HG02610 (cell line): ENCODE measurements around the gene LRRC2.
"Not testable (repeated sequence)": the region's sequence is repeated elsewhere in the genome, so short reads cannot be mapped to it uniquely, and the experiment has no call there.

Source experiments
- ATAC-seq: cut with Tn5 transposase; IDR thresholded peaks from one replicate; pipeline ENCODE4 v1.9.1; 2021; ENCODE audit warnings: mild to moderate bottlenecking, moderate library complexity; ENCODE audit not compliant: unreplicated experiment

The LRRC2 gene

GRCh38 chr3:46500656-46501635 lies 65.2 kb downstream of the LRRC2 start:
- ATAC-seq: no peak

DNA sequence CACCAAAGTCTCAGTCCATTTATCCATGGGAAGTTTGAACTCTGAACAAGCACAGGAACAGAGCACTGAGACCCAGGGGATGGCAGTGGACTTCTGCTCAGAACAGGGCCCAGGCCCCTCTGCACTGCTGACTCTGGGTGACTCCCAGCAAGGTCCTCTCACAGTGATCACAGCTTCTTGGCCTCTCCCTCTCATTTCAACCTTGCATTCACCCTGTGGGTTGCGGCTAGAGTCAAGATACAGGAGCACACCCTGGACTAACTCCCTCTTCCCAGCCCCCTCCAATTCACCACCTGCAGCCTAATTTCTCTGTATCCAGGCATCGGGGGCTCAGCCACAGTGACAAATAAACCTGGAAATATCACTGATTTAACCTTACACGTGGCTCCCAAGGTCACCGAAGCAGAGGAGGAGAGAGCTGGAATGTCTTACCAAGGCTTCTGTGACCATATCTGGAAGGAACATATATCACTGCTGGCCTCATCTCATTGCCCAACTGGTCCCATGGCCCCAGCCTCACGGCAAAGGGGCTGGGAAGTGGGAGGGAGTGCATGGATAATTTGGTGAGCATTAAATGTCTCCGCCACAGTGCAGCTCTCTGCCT lies 67.1 kb downstream of the LRRC2 start:
- no peak for ATAC-seq

DNA sequence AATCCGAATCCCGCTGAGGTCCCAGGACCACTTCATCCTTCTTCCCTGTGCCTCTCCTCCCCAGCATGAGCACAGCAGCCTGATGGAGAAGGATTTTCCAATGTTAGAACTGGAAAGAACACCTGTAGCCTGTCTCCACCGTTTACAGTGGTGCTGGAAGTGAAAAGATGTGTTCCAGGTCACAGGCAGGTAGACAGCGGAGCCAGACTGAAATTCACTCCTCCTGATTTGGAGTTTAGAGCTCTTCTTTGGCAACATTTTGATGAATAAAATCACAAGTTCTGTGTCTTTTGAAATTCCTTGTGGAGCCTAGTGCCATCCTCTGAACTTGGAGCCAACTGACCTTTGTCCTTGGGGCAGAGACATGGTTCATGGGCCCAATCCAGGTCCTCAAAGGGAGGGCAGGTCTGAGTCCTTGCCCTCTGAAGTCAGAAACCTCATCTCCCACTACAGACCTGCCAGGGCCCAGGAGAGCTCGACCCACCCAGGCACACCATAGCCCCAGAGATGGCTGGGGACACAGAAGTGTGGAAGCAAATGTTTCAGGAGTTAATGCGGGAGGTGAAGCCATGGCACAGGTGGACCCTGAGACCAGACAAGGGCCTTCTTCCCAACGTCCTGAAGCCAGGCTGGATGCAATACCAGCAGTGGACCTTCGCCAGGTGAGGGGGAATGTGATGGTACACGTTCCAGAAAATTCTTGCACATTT lies 68.4 kb downstream of the LRRC2 start, which contains the start of gene RTP3:
Gene RTP3, plus strand, starts transcription at position 421 of the 710 bp plus-strand sequence. Its CDS starts 87 bp downstream, at position 508.
- ATAC-seq: no peak

- ATAC-seq: no peak
These were observed 69.2 kb downstream of the LRRC2 start for GRCh38 chr3:46496746-46497555.

DNA sequence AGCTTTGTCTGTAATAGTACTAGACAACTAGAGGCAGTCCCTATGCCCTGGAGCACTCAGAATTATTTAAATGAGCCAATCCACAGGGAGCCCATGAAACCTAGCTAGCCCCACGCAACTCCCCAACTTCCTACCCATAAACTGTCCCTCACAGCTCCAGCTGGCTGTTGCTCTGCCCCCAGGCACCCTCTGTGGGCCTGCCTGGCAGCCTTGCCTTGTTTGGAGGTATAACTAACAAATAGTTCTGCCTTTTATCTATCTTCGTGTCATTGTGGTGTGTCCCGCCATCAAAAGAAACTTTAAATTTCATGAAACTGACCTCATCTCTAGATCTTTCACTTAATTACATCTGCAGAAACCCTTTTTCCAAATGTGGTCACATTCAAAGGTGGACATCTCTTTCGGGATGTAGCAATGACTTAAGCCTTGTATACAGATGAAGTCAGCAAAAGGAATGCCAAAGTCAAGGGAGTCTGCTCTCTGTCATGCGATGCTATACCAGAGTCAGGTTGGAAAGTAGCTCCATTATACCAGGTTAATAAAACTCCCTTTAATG lies 70.1 kb downstream of the LRRC2 start:
- ATAC-seq: no peak

DNA sequence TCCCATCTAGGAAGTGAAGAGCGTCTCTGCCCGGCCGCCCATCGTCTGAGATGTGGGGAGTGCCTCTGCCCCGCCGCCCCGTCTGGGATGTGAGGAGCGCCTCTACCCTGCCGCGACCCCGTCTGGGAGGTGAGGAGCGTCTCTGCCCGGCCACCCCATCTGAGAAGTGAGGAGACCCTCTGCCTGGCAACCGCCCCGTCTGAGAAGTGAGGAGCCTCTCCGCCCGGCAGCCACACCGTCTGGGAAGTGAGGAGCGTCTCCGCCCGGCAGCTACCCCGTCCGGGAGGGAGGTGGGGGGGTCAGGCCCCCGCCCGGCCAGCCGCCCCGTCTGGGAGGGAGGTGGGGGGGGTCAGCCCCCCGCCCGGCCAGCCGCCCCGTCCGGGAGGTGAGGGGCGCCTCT lies 71.6 kb downstream of the LRRC2 start:
- ATAC-seq: not testable (repeated sequence)

DNA sequence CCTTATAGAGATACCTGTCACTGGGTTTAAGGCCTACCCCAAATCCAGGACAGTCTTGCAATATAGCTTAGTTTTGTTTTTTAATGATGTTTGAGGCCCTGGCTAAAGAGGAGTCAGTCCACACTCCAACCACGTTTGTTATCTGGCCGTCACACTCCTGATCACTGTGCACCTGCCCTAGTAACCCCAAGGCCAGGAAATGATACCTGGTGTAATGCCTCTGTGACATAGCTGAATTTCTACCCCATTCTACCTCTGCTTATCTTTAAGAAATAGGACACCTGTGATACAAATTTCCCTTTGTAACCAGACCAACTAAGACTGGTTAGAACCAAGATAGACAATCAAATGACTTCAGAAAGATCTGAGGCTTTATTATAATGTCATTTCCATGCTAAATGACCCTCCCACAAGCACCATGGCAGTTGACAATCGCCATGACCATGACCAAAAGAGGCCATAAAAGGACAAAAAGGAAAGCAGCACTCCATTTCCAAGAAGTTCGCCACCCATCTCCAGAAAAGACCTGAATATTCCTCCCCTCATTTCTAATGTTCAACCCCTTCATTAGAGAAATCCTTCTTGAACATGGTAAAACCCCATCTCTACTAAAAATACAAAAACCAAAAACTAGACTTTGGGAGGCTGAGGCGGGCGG lies 73.1 kb downstream of the LRRC2 start:
- no peak for ATAC-seq

GRCh38 chr3:46491089-46492070 lies 74.7 kb downstream of the LRRC2 start:
- no peak for ATAC-seq

DNA sequence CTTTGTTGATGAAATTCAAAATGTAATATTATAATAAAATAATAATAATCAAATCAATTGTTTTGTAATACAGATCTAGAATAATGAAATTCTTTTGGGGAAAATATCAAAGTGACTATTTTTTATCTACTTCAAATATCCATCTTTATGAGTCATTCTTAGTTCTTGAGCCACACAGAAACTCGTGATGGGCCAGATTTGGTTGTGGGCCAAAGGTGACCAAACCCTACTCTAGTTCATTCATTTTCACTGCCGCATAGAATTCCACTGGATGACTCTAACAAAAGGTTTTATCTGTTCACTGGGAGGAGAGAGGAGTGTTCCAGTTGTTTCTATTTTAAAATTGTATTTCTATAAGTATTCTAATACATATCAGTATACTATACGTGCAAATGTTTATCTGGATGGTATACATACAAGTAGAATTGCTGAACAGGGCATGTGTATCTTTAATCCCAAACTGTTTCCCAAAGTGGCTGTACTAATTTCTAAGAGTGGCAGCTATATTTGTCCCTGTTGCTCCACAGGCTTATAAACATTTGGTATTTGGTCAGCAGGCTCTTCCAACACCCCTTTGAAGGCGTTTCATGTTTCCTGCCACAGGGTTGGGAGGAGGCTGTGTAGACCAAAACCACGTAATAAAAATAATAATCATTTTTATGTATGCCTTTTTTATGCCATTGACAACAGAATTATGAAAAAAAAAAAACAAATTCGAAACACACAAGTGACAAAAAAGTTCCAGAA lies 75.6 kb downstream of the LRRC2 start:
- no peak for ATAC-seq

DNA sequence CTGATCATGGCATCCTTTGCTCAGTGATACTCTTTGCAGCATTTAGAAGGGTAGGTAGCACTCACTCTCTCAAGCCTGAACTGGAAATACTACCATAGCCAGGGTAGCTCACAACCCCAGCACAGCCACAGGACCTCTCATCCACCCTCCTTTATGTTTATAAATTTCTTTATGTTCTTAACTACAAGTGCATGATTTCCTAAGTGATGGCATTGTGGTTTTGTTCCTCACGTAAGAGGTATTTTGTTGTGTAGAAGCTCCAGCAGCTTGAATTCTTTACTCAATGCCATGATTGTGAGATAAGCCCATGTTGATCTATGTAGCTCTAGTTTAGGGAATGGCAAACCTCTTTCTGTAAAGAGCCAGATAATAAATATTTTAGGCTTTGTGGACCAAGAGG lies 76.2 kb downstream of the LRRC2 start:
- no peak for ATAC-seq

GRCh38 chr3:46489381-46489780 lies 76.7 kb downstream of the LRRC2 start:
- no peak for ATAC-seq

DNA sequence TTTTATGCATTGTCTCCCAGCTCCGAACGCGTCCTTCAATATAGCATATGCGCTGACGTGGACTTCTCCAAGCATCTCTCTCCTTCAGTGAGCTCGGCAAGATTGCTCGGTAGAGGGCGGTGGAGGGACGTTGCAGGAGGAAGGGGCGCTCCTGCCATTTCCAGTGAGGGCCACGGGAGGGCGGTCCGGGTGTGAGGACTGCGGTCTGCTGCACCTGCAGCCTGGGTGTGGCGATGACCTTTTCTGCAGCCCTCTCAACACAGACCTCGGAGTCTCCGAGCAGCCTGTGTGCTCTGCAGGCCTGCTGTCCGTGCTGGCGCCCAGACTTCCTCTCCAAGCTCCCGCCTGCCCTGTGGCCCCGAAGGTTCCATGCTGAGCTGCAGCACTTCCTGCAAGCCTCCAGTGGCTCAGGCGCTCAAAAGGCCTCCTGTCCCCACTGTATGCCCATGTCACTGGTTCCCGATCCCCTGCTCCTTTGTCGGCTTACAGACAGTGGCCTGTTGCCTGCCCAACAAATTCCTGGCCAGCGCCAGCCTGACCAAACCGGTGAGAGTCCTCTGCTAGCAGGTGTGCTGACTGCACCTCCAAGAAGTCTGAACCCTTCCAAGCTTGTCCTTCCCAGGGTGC lies 77.3 kb downstream of the LRRC2 start:
- ATAC-seq: peak; percentile 93

- no peak for ATAC-seq
These were observed 80.3 kb downstream of the LRRC2 start for GRCh38 chr3:46485779-46486175.

- no peak for ATAC-seq
These were observed 81.0 kb downstream of the LRRC2 start for GRCh38 chr3:46484911-46485778.

- no peak for ATAC-seq
These were observed 81.7 kb downstream of the LRRC2 start for GRCh38 chr3:46484388-46484787.

- ATAC-seq: no peak
These were observed 82.3 kb downstream of the LRRC2 start for GRCh38 chr3:46483825-46484224.
